Mesothelial cell of epicardium (in vitro differentiated cells): Measurements from ENCODE around the gene FAM156A. TPM values are rescaled to one million over a fixed set of nuclear protein-coding genes. Genes with fewer than 3 reads are reported as not detected.
"Not testable (repeated sequence)": the region's sequence is repeated elsewhere in the genome, so short reads cannot be mapped to it uniquely, and the experiment has no call there.

ENCODE experiments used
- DNase-seq, 2 experiments: peaks; one replicate each; pipeline ENCODE4 v3.0.0; 2021; ENCODE audit warnings: low spot score in 2 of 2; ENCODE audit not compliant: unreplicated experiment in 2 of 2
- H3K27ac Mint-ChIP-seq: 2 replicates; pipeline ENCODE4 v1.8.0; 2021; ENCODE audit warnings: mixed read lengths
- H3K27me3 Mint-ChIP-seq: 2 replicates; pipeline ENCODE4 v1.8.0; 2021; ENCODE audit warnings: low read depth, mixed read lengths
- H3K36me3 Mint-ChIP-seq: 2 replicates; pipeline ENCODE4 v1.8.0; 2021; ENCODE audit warnings: mixed read lengths
- H3K4me1 Mint-ChIP-seq: 2 replicates; pipeline ENCODE4 v1.8.0; 2021; ENCODE audit warnings: mixed read lengths
- H3K4me3 Mint-ChIP-seq: 2 replicates; pipeline ENCODE4 v1.8.0; 2021; ENCODE audit warnings: mild to moderate bottlenecking, moderate library complexity, mixed read lengths
- H3K9me3 Mint-ChIP-seq: 2 replicates; pipeline ENCODE4 v1.8.0; 2021; ENCODE audit warnings: mixed read lengths
- CTCF ChIP-seq: fragments of 200-600 bp; sonication (generic); IDR thresholded peaks from one replicate; pipeline ENCODE4 v1.5.0; 2021; ENCODE audit warnings: antibody characterized with exemption; ENCODE audit not compliant: unreplicated experiment
- total RNA-seq: library from RNA; stranded (reverse); gene quantifications from 3 replicates; pipeline ENCODE4 v1.2.1, GENCODE V29; 2021

The FAM156A gene
- 30.1 to 38.0 TPM (median 34.3 TPM) in 3 replicates for total RNA-seq

- not testable (repeated sequence) for H3K9me3 Mint-ChIP-seq, H3K36me3 Mint-ChIP-seq, H3K27ac Mint-ChIP-seq
Observed at GRCh38 chrX:52958113-52958959, at the start of gene FAM156A. Gene FAM156A (minus strand): TSS chrX:52958518. CDS start chrX:52948588, 9,930 bp downstream.

GRCh38 chrX:53005327-53005726 lies 47.0 kb upstream of the FAM156A start:
- H3K27ac Mint-ChIP-seq, result no peak overlapping the region
- DNase-seq, result no peak

More at GRCh38 chrX:52958113-52958959, at the start of gene FAM156A:
- H3K4me1 Mint-ChIP-seq, H3K4me3 Mint-ChIP-seq, H3K27me3 Mint-ChIP-seq, DNase-seq: not testable (repeated sequence)

GRCh38 chrX:53004811-53005210 lies 46.5 kb upstream of the FAM156A start:
- Mint-ChIP-seq H3K27ac (peak overlapping the region; percentile 39), H3K36me3 (no peaks in the 10 kb centered on the region), H3K4me1 (peaks cover 16% of the 10 kb centered on the region), H3K27me3 (peaks cover 1% of the 10 kb centered on the region), H3K9me3 (peaks cover 24% of the 10 kb centered on the region), H3K4me3 (no peak overlapping the region)
- TF ChIP-seq CTCF, result no peak
- no peak for DNase-seq

More at GRCh38 chrX:53005327-53005726, 47.0 kb upstream of the FAM156A start:
- no peak overlapping the region for H3K4me3 Mint-ChIP-seq
- H3K9me3 Mint-ChIP-seq, result peaks cover 26% of the 10 kb centered on the region
- H3K36me3 Mint-ChIP-seq, result no peaks in the 10 kb centered on the region
- no peak for TF ChIP-seq CTCF
- H3K27me3 Mint-ChIP-seq, result peaks cover 1% of the 10 kb centered on the region
- peaks cover 16% of the 10 kb centered on the region for H3K4me1 Mint-ChIP-seq

GRCh38 chrX:53004038-53004437 lies 45.7 kb upstream of the FAM156A start:
- peaks cover 1% of the 10 kb centered on the region for H3K27me3 Mint-ChIP-seq
- H3K9me3 Mint-ChIP-seq, result peaks cover 20% of the 10 kb centered on the region
- peaks cover 16% of the 10 kb centered on the region for H3K4me1 Mint-ChIP-seq
- H3K27ac Mint-ChIP-seq, result no peak overlapping the region
- H3K4me3 Mint-ChIP-seq, result no peak overlapping the region
- TF ChIP-seq CTCF, result no peak
- DNase-seq, result no peak
- no peaks in the 10 kb centered on the region for H3K36me3 Mint-ChIP-seq

GRCh38 chrX:53003111-53003510 lies 44.8 kb upstream of the FAM156A start:
- H3K27me3 Mint-ChIP-seq, result peaks cover 1% of the 10 kb centered on the region
- no peak overlapping the region for H3K4me3 Mint-ChIP-seq
- no peak overlapping the region for H3K27ac Mint-ChIP-seq
- peaks cover 16% of the 10 kb centered on the region for H3K4me1 Mint-ChIP-seq
- H3K9me3 Mint-ChIP-seq, result peaks cover 19% of the 10 kb centered on the region
- H3K36me3 Mint-ChIP-seq, result no peaks in the 10 kb centered on the region
- TF ChIP-seq CTCF, result no peak
- DNase-seq, result no peak

GRCh38 chrX:53001958-53002357 lies 43.6 kb upstream of the FAM156A start:
- no peak for TF ChIP-seq CTCF
- Mint-ChIP-seq H3K4me1 (peaks cover 16% of the 10 kb centered on the region), H3K27ac (no peak overlapping the region), H3K27me3 (peaks cover 1% of the 10 kb centered on the region), H3K4me3 (no peak overlapping the region), H3K9me3 (peaks cover 8% of the 10 kb centered on the region), H3K36me3 (no peaks in the 10 kb centered on the region)
- DNase-seq, result no peak
